Measurements from ENCODE around the gene ACTR10. TPM values are rescaled to one million over a fixed set of nuclear protein-coding genes. Genes with fewer than 3 reads are reported as not detected.

The ACTR10 gene
- total RNA-seq, 3 donors from 2014 or later, result 29.0 to 35.4 (median 34.4) TPM

DNA sequence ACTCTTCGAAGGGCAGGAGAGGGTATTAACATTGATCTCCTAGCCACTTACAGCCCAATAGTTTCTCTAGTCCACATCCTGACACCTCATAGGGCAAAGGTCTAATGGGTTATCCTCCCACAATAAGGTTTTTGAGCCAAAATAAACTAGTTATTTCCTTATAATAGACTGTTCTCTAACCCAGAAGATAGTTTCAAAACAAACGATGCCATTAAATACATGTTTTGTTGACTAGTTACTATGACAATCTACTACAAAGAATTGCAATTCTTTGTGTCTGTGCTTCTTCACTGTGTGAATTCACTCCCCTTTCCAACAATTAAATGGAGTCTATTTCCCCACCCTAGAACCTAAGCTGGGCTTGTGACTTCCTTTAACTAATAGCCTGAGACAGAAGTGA is 6.4 kb upstream of the ACTR10 start:
- H3K4me1 Mint-ChIP-seq (ENCODE audit: low read depth), result peaks cover 6% of the 10 kb centered on the region
- DNase-seq, result no peak
- ATAC-seq, result no peak
- no peaks in the 10 kb centered on the region for H3K9me3 Mint-ChIP-seq
- no peaks in the 10 kb centered on the region for H3K27me3 Mint-ChIP-seq (ENCODE audit: low read depth)
- H3K4me3 Mint-ChIP-seq, result no peak overlapping the region
- no peaks in the 10 kb centered on the region for H3K36me3 Mint-ChIP-seq (ENCODE audit: insufficient read depth)

GRCh38 chr14:58196198-58196597 is 3.8 kb upstream of the ACTR10 start:
- Mint-ChIP-seq H3K27me3 (ENCODE audit: low read depth) (no peaks in the 10 kb centered on the region), H3K36me3 (ENCODE audit: insufficient read depth) (no peaks in the 10 kb centered on the region), H3K9me3 (no peaks in the 10 kb centered on the region), H3K4me1 (ENCODE audit: low read depth) (peaks cover 23% of the 10 kb centered on the region), H3K4me3 (no peak overlapping the region)
- DNase-seq (no peak), ATAC-seq (no peak)

GRCh38 chr14:58198086-58198485 is 1.9 kb upstream of the ACTR10 start:
- no peak for DNase-seq
- H3K4me3 Mint-ChIP-seq, result peak overlapping the region; percentile 32
- H3K36me3 Mint-ChIP-seq (ENCODE audit: insufficient read depth), result no peaks in the 10 kb centered on the region
- no peaks in the 10 kb centered on the region for H3K9me3 Mint-ChIP-seq
- H3K27me3 Mint-ChIP-seq (ENCODE audit: low read depth), result no peaks in the 10 kb centered on the region
- peaks cover 33% of the 10 kb centered on the region for H3K4me1 Mint-ChIP-seq (ENCODE audit: low read depth)
- ATAC-seq, result no peak

GRCh38 chr14:58200480-58200841 is 512 bp downstream of the ACTR10 start:
- peaks cover 33% of the 10 kb centered on the region for H3K4me1 Mint-ChIP-seq (ENCODE audit: low read depth)
- no peaks in the 10 kb centered on the region for H3K9me3 Mint-ChIP-seq
- no peak for DNase-seq
- H3K36me3 Mint-ChIP-seq (ENCODE audit: insufficient read depth), result peaks cover 6% of the 10 kb centered on the region
- no peaks in the 10 kb centered on the region for H3K27me3 Mint-ChIP-seq (ENCODE audit: low read depth)
- H3K4me3 Mint-ChIP-seq, result peak overlapping the region; percentile 96
- ATAC-seq, result peak; percentile 24 to 27

DNA sequence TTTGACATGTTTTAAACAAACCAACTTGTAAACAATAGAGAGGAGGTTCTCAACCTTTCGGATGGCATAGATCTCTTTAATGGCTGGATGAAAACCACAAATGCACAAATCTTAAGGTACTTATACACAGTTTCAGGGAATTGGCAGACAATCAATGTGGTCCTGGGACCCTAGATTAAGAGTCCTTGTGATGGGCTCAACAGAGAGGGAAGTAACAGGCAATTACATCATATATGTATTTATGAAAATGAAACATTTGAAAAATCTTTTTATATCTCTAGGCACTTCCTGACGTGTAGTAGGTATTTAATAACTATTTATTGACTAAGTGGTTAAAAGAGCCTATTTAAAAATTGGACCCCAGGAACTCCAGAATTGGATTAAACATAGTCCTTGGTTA is 897 bp downstream of the ACTR10 start:
- H3K9me3 Mint-ChIP-seq, result no peaks in the 10 kb centered on the region
- H3K36me3 Mint-ChIP-seq (ENCODE audit: insufficient read depth), result peaks cover 6% of the 10 kb centered on the region
- H3K4me1 Mint-ChIP-seq (ENCODE audit: low read depth), result peaks cover 33% of the 10 kb centered on the region
- H3K27me3 Mint-ChIP-seq (ENCODE audit: low read depth), result no peaks in the 10 kb centered on the region
- DNase-seq, result no peak
- ATAC-seq, result no peak
- peak overlapping the region; percentile 96 for H3K4me3 Mint-ChIP-seq

DNA sequence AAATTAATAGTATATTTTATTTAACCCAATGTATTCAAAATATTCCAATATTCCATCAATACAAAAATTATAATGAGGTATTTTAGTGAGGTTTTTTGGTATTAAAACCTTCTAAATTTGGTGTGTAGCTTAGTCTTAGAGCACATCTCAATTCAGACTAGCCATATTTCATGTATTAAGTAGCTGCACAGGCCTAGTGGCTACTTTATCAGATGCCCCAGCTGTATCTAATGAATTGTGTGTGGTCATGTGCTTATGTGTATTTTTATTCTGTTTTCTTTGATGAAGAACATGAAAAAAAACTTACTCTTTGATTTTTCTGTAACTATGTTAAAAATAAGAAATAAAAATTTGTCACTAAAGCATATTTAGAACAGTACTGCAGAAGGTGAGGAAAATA is 13.2 kb downstream of the ACTR10 start:
- DNase-seq (no peak), ATAC-seq (no peak)
- H3K27me3 Mint-ChIP-seq (ENCODE audit: low read depth), result no peaks in the 10 kb centered on the region
- peaks cover 2% of the 10 kb centered on the region for H3K4me1 Mint-ChIP-seq (ENCODE audit: low read depth)
- H3K4me3 Mint-ChIP-seq, result no peak overlapping the region
- H3K9me3 Mint-ChIP-seq, result peaks cover 3% of the 10 kb centered on the region
- peaks cover 29% of the 10 kb centered on the region for H3K36me3 Mint-ChIP-seq (ENCODE audit: insufficient read depth)

DNA sequence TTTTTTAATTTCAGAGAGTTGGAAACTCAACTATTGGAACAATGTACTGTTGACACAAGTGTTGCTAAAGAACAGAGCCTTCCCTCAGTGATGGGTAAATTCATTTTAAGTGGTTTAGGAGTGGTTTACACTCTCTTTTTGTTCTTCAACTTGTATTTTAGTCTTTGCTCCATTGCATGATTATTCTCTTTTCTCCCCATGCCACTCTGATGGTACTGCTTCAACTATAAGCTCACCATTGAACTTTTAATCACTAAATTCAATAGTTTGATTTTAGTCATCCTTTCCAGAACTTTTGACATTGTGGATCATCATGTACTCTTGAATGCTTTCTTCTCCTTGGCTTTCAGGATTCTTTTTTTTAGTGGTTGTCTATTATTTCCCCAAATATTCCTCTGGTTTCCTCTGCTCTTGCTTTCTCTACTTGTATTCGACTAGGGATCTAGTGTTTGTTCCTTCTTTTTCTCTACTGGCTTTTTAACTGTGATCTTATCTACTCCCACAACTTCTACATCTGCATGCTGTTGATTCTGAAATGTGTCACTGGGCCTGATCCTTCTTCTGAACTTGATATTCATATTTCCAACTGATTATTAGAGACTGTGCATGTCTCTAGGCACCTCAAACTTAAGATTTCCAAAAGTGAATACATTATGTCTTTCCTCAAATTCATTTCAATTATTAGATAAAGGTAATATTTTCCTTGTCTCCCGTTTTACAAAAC is 15.4 kb downstream of the ACTR10 start:
- Mint-ChIP-seq H3K9me3 (peaks cover 3% of the 10 kb centered on the region), H3K4me1 (ENCODE audit: low read depth) (peaks cover 2% of the 10 kb centered on the region), H3K4me3 (no peak overlapping the region), H3K36me3 (ENCODE audit: insufficient read depth) (peaks cover 26% of the 10 kb centered on the region), H3K27me3 (ENCODE audit: low read depth) (no peaks in the 10 kb centered on the region)
- ATAC-seq (no peak), DNase-seq (no peak)

DNA sequence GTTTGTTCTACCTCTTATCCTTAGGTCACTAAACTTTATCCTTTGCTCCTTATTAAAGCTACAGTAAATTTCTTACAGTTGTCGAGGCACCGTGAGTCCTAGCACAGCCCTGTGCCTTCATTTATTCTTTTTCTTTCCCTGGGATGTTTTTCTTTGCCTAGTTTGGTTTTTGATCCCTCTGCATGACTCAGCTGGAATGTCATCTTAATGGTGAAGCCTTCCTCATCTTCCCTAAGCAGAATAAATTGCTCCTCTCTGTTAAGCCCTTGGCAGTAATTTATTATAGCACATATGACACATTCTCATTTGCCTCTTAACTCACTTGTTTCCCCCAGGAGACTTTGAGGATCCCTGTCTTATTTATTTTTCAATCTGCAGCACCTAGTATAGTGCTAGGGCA is 16.6 kb downstream of the ACTR10 start:
- DNase-seq, result no peak
- peaks cover 24% of the 10 kb centered on the region for H3K36me3 Mint-ChIP-seq (ENCODE audit: insufficient read depth)
- no peak for ATAC-seq
- H3K9me3 Mint-ChIP-seq, result peaks cover 3% of the 10 kb centered on the region
- H3K4me3 Mint-ChIP-seq, result no peak overlapping the region
- H3K27me3 Mint-ChIP-seq (ENCODE audit: low read depth), result no peaks in the 10 kb centered on the region
- peaks cover 2% of the 10 kb centered on the region for H3K4me1 Mint-ChIP-seq (ENCODE audit: low read depth)

DNA sequence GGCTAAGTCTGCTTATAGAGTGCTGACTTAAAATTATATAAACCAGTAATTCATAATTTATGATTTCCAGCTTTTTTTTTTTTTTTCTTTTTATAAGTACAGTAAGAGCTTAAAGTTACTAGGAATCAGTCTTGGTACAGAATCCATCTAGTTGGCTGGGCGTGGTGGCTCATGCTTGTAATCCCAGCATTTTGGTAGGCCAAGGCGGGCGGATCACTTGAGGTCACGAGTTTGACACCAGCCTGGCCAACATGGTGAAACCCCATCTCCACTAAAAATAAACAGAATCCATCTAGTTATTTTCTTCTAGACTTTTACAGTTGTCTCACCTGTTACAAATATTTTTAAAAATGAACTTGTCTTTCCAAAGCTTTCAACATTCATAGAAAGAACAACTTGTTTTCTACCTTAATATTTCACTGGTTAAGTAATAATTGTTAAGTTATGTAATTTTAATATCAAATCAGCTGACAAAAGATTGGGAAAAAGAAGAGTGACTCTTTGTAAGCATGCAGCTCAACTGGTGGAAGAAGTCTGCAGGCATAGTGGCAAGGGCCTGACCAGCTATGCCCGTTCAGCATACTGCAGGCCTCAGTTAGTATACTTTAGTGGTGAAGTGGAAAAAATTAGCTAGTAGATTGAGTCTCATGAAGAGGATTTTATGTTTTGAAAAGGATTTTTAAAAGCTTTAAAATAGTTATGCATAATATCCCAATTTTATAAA is 27.3 kb downstream of the ACTR10 start:
- no peaks in the 10 kb centered on the region for H3K4me1 Mint-ChIP-seq (ENCODE audit: low read depth)
- H3K36me3 Mint-ChIP-seq (ENCODE audit: insufficient read depth), result peaks cover 6% of the 10 kb centered on the region
- H3K9me3 Mint-ChIP-seq, result no peaks in the 10 kb centered on the region
- DNase-seq (no peak), ATAC-seq (no peak)
- no peak overlapping the region for H3K4me3 Mint-ChIP-seq
- no peaks in the 10 kb centered on the region for H3K27me3 Mint-ChIP-seq (ENCODE audit: low read depth)

GRCh38 chr14:58238252-58239243 is 38.6 kb downstream of the ACTR10 start:
- no peaks in the 10 kb centered on the region for H3K9me3 Mint-ChIP-seq
- no peaks in the 10 kb centered on the region for H3K36me3 Mint-ChIP-seq (ENCODE audit: insufficient read depth)
- no peak overlapping the region for H3K4me3 Mint-ChIP-seq
- DNase-seq, result no peak
- peak in 1 of 2 donors; percentile 6 for ATAC-seq
- H3K4me1 Mint-ChIP-seq (ENCODE audit: low read depth), result peaks cover 18% of the 10 kb centered on the region
- H3K27me3 Mint-ChIP-seq (ENCODE audit: low read depth), result no peaks in the 10 kb centered on the region

DNA sequence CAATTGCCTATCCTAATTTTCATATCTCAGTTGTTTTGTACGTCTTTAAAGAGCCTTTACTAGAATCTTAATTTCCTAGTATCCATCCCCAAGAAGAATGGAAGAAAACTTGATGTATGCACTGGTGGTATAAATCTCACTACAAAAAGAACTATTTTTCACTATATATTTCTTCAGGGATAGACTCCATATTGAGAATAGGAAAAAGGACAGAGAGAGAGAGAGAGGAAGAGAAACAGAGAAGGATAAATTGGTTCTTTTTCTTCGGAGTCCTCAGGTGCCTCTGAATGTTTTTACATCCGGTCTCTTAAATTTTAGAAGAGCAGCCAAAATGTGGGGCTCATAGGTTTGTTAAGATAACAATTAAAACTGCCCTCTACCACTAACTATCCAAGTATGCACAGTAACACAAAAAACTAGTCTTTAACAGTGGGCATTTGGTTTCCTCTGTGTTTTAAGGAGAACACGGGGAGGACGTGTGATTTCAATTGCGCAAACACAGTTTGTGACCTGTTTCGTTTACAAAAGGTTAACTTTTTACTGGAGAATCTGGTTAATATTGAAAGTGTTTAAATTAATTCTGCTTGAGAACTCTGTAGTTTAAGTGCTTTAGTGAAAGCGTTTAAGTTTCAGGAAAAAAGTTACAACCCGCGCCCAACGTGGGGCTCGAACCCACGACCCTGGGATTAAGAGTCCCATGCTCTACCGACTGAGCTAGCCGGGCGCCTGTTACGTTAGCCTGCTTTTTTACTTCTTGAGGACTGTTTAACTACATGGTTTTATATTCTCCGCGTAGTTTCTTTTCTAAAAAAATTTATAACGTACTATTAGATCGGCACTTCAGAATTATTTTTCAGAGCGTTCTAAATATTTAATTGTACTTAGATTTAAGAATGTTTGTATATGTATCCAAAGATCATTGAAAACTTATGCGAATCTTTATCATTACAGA is 39.6 kb downstream of the ACTR10 start:
- no peaks in the 10 kb centered on the region for H3K36me3 Mint-ChIP-seq (ENCODE audit: insufficient read depth)
- H3K4me1 Mint-ChIP-seq (ENCODE audit: low read depth), result peaks cover 24% of the 10 kb centered on the region
- H3K27me3 Mint-ChIP-seq (ENCODE audit: low read depth), result no peaks in the 10 kb centered on the region
- ATAC-seq, result peak; percentile 32 to 50
- H3K4me3 Mint-ChIP-seq, result no peak overlapping the region
- peak; percentile 86 for DNase-seq
- no peaks in the 10 kb centered on the region for H3K9me3 Mint-ChIP-seq

GRCh38 chr14:58243790-58244555 is 44.0 kb downstream of the ACTR10 start:
- Mint-ChIP-seq H3K4me3 (peak overlapping the region; percentile 94), H3K27me3 (ENCODE audit: low read depth) (no peaks in the 10 kb centered on the region), H3K9me3 (no peaks in the 10 kb centered on the region), H3K36me3 (ENCODE audit: insufficient read depth) (peaks cover 9% of the 10 kb centered on the region), H3K4me1 (ENCODE audit: low read depth) (peaks cover 45% of the 10 kb centered on the region)
- peak; percentile 17 to 26 for ATAC-seq
- no peak for DNase-seq
